ENCODE data around the gene TMEM223. TPM values are rescaled to one million over a fixed set of nuclear protein-coding genes. Genes with fewer than 3 reads are reported as not detected.
"Not testable (repeated sequence)": the region's sequence is repeated elsewhere in the genome, so short reads cannot be mapped to it uniquely, and the experiment has no call there.

TMEM223 gene
- total and polyA plus RNA-seq, 2 experiments from 2014 or later: 31.4 to 32.0 TPM

DNA sequence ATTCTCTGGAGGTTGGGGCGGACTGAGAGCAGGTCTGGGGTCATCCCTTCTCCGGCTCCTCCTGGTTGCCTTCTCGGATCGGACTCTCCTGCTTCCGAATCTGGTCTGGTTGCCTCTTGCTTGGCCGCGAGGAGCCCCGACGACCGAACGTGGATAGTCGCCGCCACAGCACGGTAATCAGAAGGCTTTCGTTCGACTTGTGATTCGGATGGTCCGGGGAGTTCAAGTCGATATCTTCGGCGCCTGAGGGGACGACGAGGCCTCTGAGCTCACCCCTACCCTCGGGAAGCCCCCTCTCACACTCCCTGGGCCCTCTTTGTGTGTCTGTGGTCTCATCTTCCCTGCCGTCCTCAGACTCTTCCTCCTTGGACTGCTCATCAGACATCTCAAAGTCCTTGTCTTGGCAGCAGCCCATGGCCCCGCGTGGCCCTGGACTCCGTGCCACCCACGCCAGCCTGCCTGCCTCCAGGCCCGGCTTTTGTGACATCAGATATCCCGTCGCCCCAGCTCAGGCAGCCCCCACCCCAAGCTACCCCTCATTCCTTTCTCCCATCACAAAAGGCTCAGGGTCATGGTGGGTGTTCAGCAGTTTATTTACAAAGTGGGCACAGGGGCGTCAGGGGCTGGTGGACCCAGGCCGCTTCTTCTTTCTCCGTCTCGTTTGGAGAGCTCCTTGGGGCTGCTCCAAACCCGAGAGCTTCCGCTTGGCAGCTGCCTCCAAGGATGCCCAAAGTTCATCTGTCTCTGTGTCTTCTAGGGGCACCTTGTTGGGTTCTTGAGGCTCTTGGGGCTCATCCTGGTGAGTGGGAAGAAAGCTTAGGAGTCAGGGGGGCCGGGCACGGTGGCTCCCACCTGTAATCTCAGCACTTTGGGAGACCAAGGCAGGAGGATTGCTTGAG lies 40.8 kb upstream of the TMEM223 start, which contains the start of gene TEX54:
Gene TEX54 (minus strand): TSS at position 506 of the 899 bp plus-strand sequence.
- in situ Hi-C loops (cut with MboI): no loop called here
- peak within 1 kb of the TSS; percentile 94 for H3K4me3 ChIP-seq
- H2AFZ ChIP-seq: peak within 1 kb of the TSS; percentile 57; the same call in 1 of the 2 replicates
- peak within 1 kb of the TSS; percentile 96 for H3K4me2 ChIP-seq (ENCODE audit: unreplicated experiment)
- H3K27me3 ChIP-seq (replicated peaks; ENCODE audit: insufficient read depth): no peaks in the 10 kb centered on the region
- no peaks in the 10 kb centered on the region for H3K9me2 ChIP-seq (ENCODE audit: insufficient read depth)
- peaks cover 6% of the 10 kb centered on the region; the same call in 1 of the 2 replicates for H3F3A ChIP-seq (ENCODE audit: insufficient read depth)
- peak; percentile 77 for DNase-seq
- H3K36me3 ChIP-seq (ENCODE audit: low read depth): peaks cover 3% of the 10 kb centered on the region; the same call in 1 of the 2 replicates
- peak within 1 kb of the TSS; percentile 96 for H3K9ac ChIP-seq
- H4K20me1 ChIP-seq (ENCODE audit: insufficient read depth): no peaks in the 10 kb centered on the region
- no peaks in the 10 kb centered on the region for H3K9me3 ChIP-seq (ENCODE audit: low read depth)
- H3K27ac ChIP-seq: peak within 1 kb of the TSS; percentile 92
- peaks cover 90% of the 10 kb centered on the region for H3K79me2 ChIP-seq (ENCODE audit: insufficient read depth)
- peaks cover 13% of the 10 kb centered on the region for H3K4me1 ChIP-seq (ENCODE audit: insufficient read depth)
- TF ChIP-seq EZH2phosphoT487 (IDR thresholded peaks at IDR 0.05; ENCODE audit: insufficient read depth, low read depth): no peak
- no peak for TF ChIP-seq EZH2 (IDR thresholded peaks at IDR 0.05; ENCODE audit: insufficient read depth, poor library complexity, severe bottlenecking)
- WGBS, 2 experiments (ENCODE audit: low coverage in 1 of 2, low lambda C conversion rate in 2 of 2, missing lambda C conversion rate in 2 of 2): 5% methylated on average over 40 of the region's 40 CpGs

DNA sequence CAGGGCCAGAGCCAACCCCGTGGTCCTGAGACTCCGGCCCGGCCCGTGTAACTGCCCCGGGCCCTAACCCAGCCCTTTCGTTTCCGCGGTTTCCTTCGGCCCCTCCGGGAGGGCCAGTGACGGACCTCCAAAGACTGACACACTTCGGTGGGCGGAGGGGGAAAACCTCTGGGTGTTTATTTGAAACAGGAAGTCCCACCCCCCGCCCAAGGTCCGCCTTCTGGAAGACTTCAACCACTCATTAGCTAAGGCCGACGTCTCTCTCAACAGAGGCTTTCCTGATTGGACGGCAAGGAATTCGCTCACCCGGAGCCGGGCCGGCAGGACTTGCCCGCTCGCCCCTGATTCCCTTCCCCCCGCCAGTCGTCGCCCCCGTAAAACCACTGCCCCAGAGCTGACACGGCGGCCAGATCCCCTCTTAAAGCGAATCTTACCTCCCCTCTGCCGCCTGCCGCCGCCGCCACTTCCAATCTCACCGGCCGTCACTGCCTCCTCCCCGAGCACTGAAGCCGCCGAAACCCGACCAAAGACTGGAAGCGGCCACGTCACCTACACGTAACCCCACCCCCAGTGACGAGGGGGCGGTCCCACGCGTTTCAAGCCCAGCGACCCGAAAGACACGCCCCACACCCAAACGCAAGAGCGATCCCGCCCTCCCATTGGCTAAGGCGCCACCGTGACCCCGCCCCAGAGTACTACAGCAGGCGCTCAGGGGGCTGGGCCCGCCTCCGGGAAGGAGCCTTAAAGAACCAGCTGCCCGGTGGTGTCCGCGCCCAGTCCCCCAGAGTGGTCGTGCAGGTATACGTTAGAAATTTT lies 39.9 kb upstream of the TMEM223 start, which contains the start of gene STX5:
Gene STX5 (minus strand): TSS at position 532 of the 816 bp plus-strand sequence. CDS start 808 bp downstream, outside the sequence.
- peak; percentile 100 for DNase-seq
- Histone ChIP-seq H3K9me2 (ENCODE audit: insufficient read depth) (no peaks in the 10 kb centered on the region), H3K9me3 (ENCODE audit: low read depth) (no peaks in the 10 kb centered on the region), H3K79me2 (ENCODE audit: insufficient read depth) (peaks cover 90% of the 10 kb centered on the region), H2AFZ (peak within 1 kb of the TSS; percentile 57), H3K36me3 (ENCODE audit: low read depth) (peaks cover 12% of the 10 kb centered on the region; the same call in 1 of the 2 replicates), H3K4me2 (ENCODE audit: unreplicated experiment) (peak within 1 kb of the TSS; percentile 97), H3K9ac (peak within 1 kb of the TSS; percentile 96), H3K27me3 (replicated peaks; ENCODE audit: insufficient read depth) (no peaks in the 10 kb centered on the region), H3F3A (ENCODE audit: insufficient read depth) (peaks cover 6% of the 10 kb centered on the region; the same call in 1 of the 2 replicates), H3K4me1 (ENCODE audit: insufficient read depth) (peaks cover 13% of the 10 kb centered on the region), H3K27ac (peak within 1 kb of the TSS; percentile 92), H4K20me1 (ENCODE audit: insufficient read depth) (no peaks in the 10 kb centered on the region), H3K4me3 (peak within 1 kb of the TSS; percentile 94)
- WGBS, 2 experiments (ENCODE audit: low coverage in 1 of 2, low lambda C conversion rate in 2 of 2, missing lambda C conversion rate in 2 of 2): 1% methylated on average over 51 to 65 of the region's 65 CpGs
- in situ Hi-C loops (cut with MboI): no loop called here
- TF ChIP-seq EZH2phosphoT487 (IDR thresholded peaks at IDR 0.05; ENCODE audit: insufficient read depth, low read depth): no peak
- no peak for TF ChIP-seq EZH2 (IDR thresholded peaks at IDR 0.05; ENCODE audit: insufficient read depth, poor library complexity, severe bottlenecking)

GRCh38 chr11:62830904-62831519 lies 39.2 kb upstream of the TMEM223 start:
- WGBS, 2 experiments (ENCODE audit: low coverage in 1 of 2, low lambda C conversion rate in 2 of 2, missing lambda C conversion rate in 2 of 2): 1% methylated on average over 23 to 33 of the region's 33 CpGs
- Histone ChIP-seq H3K36me3 (ENCODE audit: low read depth) (peaks cover 16% of the 10 kb centered on the region), H2AFZ (peak overlapping the region; percentile 53; the same call in 1 of the 2 replicates), H3K4me2 (ENCODE audit: unreplicated experiment) (peak overlapping the region; percentile 97), H3K9me3 (ENCODE audit: low read depth) (no peaks in the 10 kb centered on the region), H3K9me2 (ENCODE audit: insufficient read depth) (no peaks in the 10 kb centered on the region), H3F3A (ENCODE audit: insufficient read depth) (peaks cover 6% of the 10 kb centered on the region; the same call in 1 of the 2 replicates), H3K27ac (peak overlapping the region; percentile 92), H3K4me3 (peak overlapping the region; percentile 94), H3K4me1 (ENCODE audit: insufficient read depth) (peaks cover 13% of the 10 kb centered on the region), H4K20me1 (ENCODE audit: insufficient read depth) (no peaks in the 10 kb centered on the region), H3K79me2 (ENCODE audit: insufficient read depth) (peaks cover 88% of the 10 kb centered on the region), H3K9ac (peak overlapping the region; percentile 96), H3K27me3 (replicated peaks; ENCODE audit: insufficient read depth) (no peaks in the 10 kb centered on the region)
- DNase-seq: no peak
- TF ChIP-seq EZH2 (IDR thresholded peaks at IDR 0.05; ENCODE audit: insufficient read depth, poor library complexity, severe bottlenecking): no peak
- TF ChIP-seq EZH2phosphoT487 (IDR thresholded peaks at IDR 0.05; ENCODE audit: insufficient read depth, low read depth): no peak
- in situ Hi-C loops (cut with MboI): no loop called here

GRCh38 chr11:62828130-62828529 lies 36.3 kb upstream of the TMEM223 start:
- H3K79me2 ChIP-seq (ENCODE audit: insufficient read depth): peaks cover 89% of the 10 kb centered on the region
- H4K20me1 ChIP-seq (ENCODE audit: insufficient read depth); in situ Hi-C loops (cut with MboI): not testable (repeated sequence)

More at GRCh38 chr11:62828130-62828529, 36.3 kb upstream of the TMEM223 start:
- DNase-seq; H3F3A ChIP-seq (ENCODE audit: insufficient read depth); H3K9ac ChIP-seq; H3K4me2 ChIP-seq (ENCODE audit: unreplicated experiment); H2AFZ ChIP-seq; H3K4me3 ChIP-seq; H3K27me3 ChIP-seq (replicated peaks; ENCODE audit: insufficient read depth); H3K9me2 ChIP-seq (ENCODE audit: insufficient read depth); H3K9me3 ChIP-seq (ENCODE audit: low read depth); H3K27ac ChIP-seq: not testable (repeated sequence)
- Histone ChIP-seq H3K36me3 (ENCODE audit: low read depth) (peaks cover 45% of the 10 kb centered on the region), H3K4me1 (ENCODE audit: insufficient read depth) (peaks cover 12% of the 10 kb centered on the region)
- WGBS, 2 experiments (ENCODE audit: low coverage in 1 of 2, low lambda C conversion rate in 2 of 2, missing lambda C conversion rate in 2 of 2): 84 to 85% methylated on average over 8 of the region's 8 CpGs
